Fibroblast of skin of right quadriceps (primary cell): ENCODE results near the gene SHISA5.
A peak's percentile ranks its signal among the peaks of the same experiment; 100 is the strongest.
"Not testable (repeated sequence)": the region's sequence is repeated elsewhere in the genome, so short reads cannot be mapped to it uniquely, and the experiment has no call there.

Experiments
- DNase-seq: peaks from one replicate; pipeline ENCODE4 v3.0.0-alpha.2; 2013

The SHISA5 gene

DNA sequence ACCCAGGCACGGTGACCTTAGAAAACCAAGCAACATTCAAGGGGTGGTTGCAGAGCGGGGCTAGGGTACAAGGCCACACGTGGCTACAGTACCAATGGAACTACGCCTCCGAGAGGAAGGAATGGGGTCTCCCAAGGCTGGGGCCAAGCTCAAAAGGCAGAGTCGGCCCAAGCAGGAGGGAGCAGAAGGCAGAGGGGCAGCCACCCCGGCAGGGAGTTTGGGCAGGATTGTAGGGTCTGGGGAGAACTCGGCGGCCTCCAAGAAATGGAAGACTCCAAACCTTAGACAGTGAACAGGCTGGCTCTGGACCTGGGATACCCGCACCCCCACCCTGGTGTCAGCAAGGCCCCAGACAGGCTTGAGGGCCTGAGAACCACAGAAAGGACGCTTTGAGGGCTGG lies 28.8 kb downstream of the SHISA5 start:
- no peak for DNase-seq

DNA sequence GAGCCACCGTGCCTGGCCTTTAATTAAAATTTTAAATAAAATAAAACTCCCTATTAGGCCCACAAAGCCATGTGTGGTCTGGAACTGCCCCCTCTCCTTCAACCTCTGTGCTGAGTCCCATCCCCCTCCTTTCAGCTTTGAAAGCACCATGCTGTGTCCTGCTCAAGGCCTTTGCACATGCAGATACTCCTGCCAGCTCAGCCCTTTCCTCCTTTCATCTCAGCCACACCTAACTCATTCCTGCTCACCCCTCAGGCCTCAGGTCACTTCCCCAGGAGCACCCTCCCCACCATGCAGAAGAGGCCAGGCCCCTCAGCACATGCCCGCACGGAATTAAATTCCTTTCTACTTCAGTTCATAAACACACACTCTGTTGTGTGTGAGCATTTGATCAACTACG lies 29.4 kb downstream of the SHISA5 start:
- DNase-seq, result no peak

DNA sequence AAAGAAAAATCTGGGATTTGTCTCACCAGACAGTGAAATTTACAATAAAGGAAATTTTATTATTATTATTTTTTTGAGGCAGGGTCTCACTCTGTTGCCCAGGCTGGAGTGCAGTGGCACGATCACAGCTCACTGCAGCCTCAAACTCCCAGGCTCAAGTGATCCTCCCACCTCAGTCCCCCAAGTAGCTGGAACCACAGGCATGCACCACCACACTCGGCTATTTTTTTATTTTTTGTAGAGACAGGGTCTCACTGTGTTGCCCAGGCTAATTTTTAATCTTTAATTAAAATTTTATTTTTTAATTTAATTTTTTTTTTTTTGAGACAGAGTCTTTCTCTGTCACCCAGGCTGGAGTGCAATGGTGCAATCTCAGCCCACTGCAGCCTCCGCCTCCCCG lies 29.9 kb downstream of the SHISA5 start:
- not testable (repeated sequence) for DNase-seq

DNA sequence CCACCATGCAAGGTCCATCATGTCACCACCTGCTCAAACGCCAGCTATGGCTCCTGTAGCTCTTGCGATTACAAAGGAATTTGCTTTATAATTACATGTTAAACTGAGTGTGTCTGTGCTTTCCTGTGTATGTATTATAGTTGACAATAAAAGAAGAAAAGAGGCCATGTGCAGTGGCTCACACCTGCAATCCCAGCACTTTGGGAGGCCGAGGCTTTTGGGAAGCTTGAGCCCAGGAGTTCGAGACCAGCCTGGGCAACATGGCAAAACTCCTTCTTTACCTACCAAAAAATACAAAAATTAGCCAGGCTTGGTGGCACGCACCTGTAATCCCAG lies 30.4 kb downstream of the SHISA5 start:
- no peak for DNase-seq

DNA sequence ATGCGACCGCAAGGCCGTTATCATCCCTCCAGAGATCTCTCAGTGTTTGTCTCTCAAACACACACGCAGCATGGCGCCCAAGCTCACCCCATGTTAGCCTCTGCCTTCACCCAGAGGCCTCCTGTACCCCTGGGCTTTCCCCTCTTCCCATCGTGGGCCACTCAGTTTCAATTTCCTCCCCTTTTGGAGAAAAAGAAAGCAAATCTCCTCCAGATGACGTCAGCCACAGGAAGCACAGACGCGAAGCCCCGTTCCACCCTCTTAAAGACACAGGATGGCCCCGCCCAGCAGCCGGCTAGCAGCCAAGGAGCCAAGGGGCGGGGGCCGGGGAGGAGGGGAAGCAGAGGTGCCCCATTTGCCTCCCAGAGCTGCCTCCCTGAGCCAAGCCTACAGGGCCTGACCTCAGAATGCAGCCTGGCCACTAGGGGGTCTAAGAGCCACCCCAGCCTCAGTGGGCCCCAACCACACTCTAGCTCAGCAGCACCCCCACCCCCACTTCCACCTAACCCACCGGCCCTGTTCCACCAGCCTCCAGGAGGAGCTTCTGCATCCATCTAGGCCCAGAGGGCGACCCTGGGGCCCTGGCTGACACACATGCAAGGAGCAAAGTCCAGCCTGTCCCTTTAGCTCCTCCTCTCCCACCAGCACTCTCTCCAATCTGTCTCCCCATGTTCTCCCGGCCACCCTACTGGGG lies 30.9 kb downstream of the SHISA5 start:
- peak; percentile 92 for DNase-seq

DNA sequence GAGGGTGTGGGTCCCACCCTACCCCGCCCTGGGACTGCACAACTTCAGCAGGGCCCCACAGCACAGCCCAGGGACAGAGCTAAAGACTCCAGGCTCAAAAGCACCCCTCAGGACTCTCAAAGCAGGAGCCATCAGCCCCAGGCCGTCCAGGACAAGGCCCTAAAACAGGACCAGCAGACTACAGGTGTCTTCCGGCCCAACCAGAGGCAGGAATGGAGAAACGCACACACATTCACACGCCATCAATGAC lies 31.4 kb downstream of the SHISA5 start:
- DNase-seq, result no peak

DNA sequence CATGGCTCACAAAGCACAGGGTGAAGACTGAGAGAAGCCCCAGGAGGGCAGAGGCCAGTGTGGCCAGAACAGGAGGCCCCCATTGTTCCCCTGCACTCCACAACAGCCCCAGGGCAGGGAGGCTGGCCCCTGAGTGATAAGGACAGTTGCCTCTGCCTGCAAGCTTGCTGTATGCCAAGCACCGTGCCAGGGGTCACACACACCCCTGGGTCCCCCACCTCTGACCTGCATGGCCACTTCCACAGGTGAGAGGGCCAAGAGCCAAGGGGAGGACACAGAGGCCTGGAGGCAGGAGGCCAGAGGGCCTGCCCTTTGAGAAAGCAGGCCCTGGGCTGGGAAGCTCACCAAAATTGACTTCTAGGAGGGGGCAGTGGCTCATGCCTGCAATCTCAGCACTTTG lies 33.7 kb downstream of the SHISA5 start:
- no peak for DNase-seq

DNA sequence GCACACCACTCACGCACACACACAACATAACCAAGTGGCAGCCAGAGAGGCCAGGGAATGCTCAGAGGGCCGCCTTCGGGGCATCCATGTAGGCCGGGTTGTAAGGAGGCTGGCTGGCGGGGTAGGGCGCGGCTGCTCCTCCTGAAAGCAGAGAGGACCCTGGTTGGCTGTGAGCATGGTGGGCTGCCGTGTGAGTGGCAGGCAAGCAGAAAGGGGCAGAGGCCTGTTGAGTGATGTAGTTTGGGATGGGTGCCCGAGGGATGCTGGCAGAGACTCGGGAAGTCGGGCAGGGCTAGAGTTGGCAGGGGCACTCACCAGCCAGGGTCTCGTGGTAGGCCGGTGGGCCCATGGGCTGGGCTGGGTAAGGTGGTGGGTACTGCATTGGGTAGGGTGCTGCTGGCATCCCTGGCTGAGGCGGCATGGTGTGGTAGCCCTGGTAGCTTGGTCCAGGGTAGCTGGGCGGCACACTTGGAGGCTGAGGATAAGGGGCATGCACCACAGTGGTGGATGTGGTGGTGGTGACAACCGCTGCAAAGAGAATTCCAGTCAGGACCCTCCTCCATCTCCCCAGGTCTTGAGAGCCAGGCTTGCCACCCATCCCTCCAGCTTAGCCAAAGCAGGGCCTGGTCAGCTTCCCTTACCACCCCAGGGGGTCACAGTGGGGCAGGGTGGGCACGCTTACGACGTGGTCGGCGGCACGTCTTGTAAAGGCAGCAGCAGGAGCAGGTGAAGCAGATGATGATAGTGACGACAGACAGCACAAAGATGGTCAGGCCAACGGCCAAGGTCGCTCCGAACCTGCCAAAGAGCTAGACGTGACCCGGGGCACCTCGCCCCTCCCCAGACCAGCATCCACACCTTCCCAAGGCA lies 34.7 kb downstream of the SHISA5 start:
- DNase-seq, result no peak

DNA sequence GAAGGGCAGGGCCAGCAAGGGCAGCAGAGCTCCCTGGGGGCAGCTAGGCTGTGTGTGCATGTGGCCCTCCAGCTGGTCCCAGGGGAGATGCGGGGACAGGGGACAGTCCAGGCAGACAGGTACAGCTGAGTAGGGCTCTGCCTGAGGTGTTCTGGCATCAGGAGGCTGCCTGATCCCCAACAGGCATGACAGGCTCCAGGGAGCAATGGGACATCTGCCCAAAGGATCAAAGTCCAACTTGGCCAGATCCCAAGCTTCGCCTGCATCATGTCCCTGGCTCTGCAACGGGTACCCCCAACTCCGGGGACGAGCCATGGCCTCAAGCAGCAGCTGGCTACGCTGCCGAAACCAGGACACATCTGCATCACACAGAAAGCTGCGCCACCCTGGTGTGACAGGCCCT lies 35.6 kb downstream of the SHISA5 start:
- no peak for DNase-seq

DNA sequence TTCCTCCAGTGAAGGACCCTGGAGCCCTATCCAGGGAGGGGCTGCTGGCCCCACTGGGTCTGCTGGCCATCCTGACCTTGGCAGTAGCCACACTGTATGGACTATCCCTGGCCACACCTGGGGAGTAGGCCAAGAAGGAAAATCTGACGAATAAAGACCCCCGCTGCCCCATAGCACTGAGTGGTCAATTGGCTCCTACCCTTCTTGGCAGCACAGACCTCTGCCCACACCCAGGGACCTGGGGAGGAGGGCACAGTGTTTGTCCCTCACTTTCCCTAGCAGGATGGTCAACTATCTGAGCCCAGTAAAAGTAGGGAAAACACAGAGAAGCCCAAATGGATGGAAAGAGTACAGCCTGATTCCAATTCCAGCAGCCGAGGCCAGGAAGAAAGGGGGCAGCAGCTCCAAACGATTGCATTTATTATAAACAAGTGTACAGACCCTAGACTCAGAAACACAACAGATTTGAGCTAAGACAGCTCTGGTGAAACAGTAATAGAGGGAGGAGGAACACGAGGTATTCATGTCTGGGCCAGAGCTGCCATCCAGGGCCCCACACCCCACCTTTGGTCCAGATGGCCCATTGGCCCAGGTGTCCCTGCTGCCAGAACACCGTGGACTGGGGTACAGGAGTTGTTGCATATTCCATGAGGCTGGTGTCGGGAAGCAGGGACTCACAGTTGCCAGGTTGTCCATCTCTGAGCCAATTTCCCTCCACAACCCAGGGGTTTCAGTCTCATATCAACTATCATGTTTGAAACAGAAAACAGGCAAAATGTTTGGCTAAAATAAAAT lies 36.3 kb downstream of the SHISA5 start:
- no peak for DNase-seq

DNA sequence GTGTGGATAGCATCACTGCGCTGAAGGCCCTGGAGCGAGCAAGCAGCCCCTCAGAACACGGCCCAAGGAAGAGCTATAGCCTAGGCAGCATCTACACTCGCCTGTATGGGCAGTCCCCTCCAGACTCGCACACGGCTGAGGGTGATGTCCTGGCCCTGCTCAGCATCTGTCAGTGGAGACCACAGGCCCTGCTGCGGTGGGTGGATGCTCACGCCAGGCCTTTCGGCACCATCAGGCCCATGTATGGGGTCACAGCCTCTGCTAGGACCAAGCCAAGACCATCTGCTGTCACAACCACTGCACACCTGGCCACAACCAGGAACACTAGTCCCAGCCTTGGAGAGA lies 36.9 kb downstream of the SHISA5 start:
- DNase-seq, result no peak

DNA sequence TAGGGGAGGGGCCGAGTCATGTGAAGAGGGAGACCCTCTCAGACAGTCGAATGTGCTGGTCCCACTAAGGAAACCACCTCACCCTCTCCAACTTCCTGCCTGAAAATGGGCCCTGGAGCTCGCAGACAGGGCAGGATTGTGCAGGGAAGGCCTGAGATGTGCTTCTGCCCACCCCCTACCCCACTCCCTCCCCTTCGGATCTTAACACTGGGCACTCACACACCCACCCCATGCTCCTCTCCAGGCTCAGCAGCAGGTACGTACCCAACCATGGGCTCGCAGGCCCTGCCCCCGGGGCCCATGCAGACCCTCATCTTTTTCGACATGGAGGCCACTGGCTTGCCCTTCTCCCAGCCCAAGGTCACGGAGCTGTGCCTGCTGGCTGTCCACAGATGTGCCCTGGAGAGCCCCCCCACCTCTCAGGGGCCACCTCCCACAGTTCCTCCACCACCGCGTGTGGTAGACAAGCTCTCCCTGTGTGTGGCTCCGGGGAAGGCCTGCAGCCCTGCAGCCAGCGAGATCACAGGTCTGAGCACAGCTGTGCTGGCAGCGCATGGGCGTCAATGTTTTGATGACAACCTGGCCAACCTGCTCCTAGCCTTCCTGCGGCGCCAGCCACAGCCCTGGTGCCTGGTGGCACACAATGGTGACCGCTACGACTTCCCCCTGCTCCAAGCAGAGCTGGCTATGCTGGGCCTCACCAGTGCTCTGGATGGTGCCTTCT lies 37.4 kb downstream of the SHISA5 start:
- no peak for DNase-seq

DNA sequence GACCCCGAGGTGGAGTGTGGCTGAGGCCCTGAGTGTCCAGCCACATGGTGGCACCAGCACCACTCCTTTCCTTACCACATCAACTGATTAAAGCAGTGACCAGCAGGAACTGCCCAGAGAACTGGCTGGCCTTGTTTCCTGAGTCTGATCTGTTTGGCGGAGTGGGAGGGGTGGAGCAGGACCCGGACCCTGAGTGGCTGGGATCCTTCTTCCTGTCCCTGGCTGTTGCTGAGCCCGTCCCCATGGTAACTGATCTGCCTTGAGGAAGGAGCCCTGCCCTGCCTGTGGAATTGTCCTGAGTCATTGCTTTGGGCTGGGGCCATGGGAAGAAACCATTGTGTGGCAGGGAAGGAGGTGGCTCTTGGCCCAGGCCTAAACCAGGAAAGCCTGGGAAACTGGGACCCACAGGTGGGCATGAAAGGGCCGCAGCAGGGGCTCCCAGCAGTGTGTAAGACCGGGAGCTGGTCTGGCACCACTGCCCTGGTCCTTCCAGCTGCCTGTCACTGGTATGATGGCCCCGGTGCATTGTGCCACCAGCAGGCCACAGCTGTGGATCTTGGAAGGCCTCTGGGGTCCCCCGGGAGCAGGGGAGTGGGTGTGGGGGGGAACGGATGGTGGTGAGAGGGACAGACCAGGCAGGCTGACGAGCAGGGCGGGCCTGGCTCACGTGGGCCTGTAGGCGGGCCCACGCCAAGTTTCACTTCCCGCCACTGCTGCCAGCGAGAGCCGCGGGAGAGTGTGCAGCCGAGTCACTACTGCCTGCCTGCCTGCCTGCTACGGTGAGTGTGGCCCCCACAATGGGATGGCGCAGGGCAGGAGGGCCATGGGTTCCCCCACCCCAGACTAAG lies 38.2 kb downstream of the SHISA5 start:
- DNase-seq, result peak; percentile 99

DNA sequence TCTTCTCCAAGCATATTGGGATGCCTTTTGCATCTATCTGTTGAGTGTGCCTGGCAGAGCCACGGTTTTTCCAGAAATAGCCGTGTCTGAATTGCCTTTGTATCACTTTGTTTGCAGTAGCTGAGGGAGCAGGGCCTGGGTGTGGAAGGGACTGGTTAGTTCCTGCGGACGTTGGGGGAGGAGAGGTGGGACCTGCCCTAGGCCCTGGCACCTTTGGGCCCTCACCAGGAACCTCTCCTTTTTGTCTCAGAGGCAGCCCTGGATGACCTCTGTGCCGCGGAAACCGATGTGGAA lies 38.8 kb downstream of the SHISA5 start:
- no peak for DNase-seq

DNA sequence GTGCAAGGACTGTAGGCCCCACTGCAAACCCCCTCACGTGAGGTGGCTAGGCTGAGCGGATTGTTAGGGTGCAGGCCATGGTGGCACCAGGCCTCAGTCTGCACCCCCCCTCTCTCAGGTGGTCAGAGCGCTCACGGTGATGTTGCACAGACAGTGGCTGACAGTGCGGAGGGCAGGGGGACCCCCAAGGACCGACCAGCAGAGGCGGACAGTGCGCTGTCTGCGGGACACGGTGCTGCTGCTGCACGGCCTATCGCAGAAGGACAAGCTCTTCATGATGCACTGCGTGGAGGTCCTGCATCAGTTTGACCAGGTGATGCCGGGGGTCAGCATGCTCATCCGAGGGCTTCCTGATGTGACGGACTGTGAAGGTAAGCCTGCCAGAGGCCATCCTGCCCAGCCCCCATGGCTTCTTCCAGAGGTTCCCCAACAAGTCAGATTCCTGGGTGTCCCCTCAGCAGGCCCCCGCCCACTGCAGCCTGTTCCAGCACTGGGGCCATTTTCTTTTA lies 39.2 kb downstream of the SHISA5 start:
- no peak for DNase-seq

DNA sequence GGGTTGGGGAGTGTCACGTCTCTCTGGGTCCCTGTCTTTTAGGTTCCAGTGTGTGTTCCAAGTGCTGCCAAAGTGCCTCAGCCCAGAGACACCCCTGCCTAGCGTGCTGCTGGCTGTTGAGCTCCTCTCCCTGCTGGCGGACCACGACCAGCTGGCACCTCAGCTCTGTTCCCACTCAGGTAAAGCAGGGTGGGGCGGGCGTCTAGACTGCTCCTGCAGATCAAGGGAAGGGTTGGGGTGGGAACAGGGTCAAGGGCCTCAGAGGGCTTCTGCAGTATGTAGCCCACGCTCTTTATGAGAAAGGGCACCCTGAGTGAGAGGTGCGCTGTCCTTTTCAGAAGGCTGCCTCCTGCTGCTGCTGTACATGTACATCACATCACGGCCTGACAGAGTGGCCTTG lies 40.3 kb downstream of the SHISA5 start:
- no peak for DNase-seq

DNA sequence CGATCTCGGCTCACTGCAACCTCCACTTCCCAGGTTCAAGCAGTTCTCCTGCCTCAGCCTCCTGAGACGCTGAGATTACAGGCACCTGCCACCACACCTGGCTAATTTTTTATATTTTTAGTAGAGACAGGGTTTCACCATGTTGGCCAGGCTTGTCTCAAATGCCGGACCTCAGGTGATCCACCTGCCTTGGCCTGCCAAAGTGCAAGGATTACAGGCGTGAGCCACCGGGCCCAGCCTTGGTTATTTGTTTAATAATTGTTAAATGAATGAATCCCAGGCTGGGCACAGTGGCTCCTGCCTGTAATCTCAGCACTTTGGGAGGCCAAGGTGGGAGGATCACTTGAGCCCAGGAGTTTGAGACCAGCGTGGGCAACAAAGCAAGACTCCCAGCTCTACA lies 42.2 kb downstream of the SHISA5 start:
- DNase-seq, result not testable (repeated sequence)

DNA sequence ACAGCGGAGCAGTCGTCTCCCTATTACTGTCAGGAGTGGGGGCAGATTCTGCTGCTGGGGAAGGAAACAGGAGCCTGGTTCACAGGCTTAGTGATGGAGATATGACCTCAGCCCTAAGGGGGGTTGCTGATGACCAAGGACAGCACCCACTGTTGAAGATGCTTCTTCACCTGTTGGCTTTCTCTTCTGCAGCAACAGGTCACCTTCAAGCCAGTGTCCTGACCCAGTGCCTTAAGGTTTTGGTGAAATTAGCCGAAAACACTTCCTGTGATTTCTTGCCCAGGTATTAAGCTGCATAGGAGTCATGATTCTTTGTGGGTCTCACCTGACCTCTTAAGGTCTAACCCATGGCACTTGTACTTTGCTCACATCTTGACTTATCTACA lies 43.5 kb downstream of the SHISA5 start:
- DNase-seq, result no peak

DNA sequence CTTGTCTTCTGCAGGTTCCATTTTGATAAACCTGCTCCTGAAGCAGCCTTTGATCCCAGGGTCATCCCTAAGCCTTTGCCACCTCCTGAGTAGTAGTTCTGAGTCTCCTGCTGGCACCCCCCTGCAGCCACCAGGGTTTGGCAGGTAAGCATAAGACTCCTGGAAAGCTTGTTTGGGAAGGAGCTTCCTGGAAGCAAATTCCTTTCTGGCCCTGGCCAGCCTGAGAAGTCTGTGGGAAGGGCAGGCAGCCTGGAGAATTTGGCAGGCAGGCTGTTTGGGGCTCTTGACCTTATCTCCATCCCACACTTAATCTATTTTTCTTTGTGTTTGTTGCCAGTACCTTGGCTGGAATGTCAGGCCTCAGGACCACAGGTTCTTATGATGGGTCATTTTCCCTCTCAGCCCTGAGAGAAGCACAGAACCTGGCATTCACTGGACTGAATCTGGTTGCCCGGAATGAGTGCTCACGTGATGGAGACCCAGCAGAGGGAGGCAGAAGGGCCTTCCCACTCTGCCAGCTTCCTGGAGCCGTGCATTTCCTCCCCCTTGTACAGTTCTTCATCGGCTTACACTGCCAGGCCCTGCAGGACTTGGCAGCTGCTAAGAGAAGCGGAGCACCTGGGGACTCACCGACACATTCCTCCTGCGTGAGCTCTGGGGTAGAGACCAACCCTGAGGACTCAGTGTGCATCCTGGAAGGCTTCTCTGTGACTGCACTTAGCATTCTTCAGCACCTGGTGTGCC lies 44.0 kb downstream of the SHISA5 start:
- DNase-seq, result no peak

DNA sequence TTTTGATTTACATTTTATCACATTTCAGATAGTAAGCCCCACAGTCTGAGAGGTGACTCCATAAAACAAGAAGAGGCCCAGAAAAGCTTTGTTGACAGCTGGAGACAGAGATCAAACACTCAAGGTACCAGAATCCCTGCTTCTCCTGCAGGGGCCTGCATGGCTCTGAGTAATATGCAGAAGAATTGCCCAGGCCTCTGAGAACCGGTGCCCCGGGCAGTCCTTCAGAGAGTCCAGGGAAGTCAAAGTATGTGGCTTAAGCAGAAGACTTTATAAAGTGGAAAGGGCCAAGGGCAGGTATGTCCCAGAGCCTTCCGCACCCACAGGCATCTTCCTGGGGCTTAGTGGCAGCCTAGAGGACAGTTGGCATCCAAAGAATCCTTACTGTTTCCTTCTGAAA lies 44.6 kb downstream of the SHISA5 start:
- DNase-seq, result no peak

DNA sequence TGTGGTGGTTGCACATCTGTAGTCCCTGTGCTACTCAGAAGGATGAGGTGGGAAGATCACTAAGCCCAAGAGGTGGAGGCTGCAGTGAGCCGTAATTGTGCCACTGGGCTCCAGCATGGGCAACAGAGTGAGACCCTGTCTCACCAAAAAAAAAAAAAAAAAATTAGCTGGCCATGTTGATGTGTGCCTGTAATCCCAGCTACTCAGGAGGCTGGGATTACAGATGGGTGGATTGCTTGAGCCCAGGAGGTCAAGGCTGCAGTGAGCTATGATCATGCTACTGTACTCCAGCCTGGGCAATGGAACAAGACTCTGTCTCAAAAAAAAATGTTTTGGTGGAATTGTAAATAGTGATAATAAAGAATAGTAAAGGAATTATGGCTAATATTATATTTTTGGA lies 47.5 kb downstream of the SHISA5 start:
- no peak for DNase-seq

DNA sequence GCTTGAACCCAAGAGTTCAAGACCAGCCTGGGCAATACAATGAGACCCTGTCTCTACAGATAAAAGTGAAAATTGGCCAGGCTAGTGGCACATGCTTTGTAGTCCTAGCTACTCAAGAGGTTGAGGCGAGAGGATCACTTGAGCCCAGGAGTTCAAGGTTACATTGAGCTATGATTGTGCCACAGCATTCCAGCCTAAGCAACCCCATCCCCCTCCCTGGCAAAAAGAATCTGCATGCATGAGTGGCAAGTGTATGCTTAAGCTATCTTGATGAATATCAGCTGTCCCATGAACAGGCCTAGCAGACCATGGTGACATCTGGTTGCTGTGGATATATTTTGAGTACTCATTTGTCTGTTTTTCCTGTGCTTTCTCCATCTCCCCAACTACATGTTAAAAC lies 52.7 kb downstream of the SHISA5 start:
- no peak for DNase-seq
